MM.1S (cell line): Measurements from ENCODE around the gene C16orf89.

Source experiments
- DNase-seq: peaks from one replicate; pipeline ENCODE4 v3.0.0-alpha.2; 2015
- H2AFZ ChIP-seq: fragments of 300-600 bp; sonication (generic); 2 replicates; pipeline ENCODE4 v1.6.0; 2016; ENCODE audit warnings: antibody characterized with exemption, low read length
- H3F3A ChIP-seq: fragments of 300-600 bp; sonication (generic); 2 replicates; pipeline ENCODE4 v1.6.1; 2016; ENCODE audit warnings: mild to moderate bottlenecking, antibody characterized with exemption, low read length, moderate library complexity, mixed read lengths; ENCODE audit not compliant: insufficient read depth
- H3K27ac ChIP-seq: fragments of 300-600 bp; sonication (generic); 2 replicates; pipeline ENCODE4 v1.5.1; 2016; ENCODE audit warnings: mild to moderate bottlenecking, low read length
- H3K27me3 ChIP-seq: fragments of 300-600 bp; sonication (generic); replicated peaks from 2 replicates; pipeline ENCODE4 v1.6.0; 2016; ENCODE audit warnings: low read length; ENCODE audit not compliant: insufficient read depth
- H3K36me3 ChIP-seq: fragments of 300-600 bp; sonication (generic); replicated peaks from 2 replicates; pipeline ENCODE4 v1.6.1; 2016; ENCODE audit warnings: mild to moderate bottlenecking, low read length, mixed read lengths; ENCODE audit not compliant: insufficient read depth
- H3K4me1 ChIP-seq: fragments of 300-600 bp; sonication (generic); 2 replicates; pipeline ENCODE4 v1.6.1; 2016; ENCODE audit warnings: low read length, mixed read lengths
- H3K4me2 ChIP-seq: fragments of 300-600 bp; sonication (generic); 2 replicates; pipeline ENCODE4 v1.6.0; 2016; ENCODE audit warnings: low read depth, low read length
- H3K4me3 ChIP-seq: fragments of 300-600 bp; sonication (generic); 2 replicates; pipeline ENCODE4 v1.5.1; 2016; ENCODE audit warnings: low read length, mixed read lengths
- H3K79me2 ChIP-seq: fragments of 300-600 bp; sonication (generic); 2 replicates; pipeline ENCODE4 v1.6.1; 2016; ENCODE audit warnings: mixed run types, low read length, mixed read lengths
- H3K9ac ChIP-seq: fragments of 300-600 bp; sonication (generic); 2 replicates; pipeline ENCODE4 v1.6.1; 2016; ENCODE audit warnings: low read length, mixed read lengths
- H3K9me2 ChIP-seq: fragments of 300-600 bp; sonication (generic); replicated peaks from 2 replicates; pipeline ENCODE4 v1.6.1; 2016; ENCODE audit warnings: mild to moderate bottlenecking, low read length, mixed read lengths; ENCODE audit not compliant: insufficient read depth
- H3K9me3 ChIP-seq: fragments of 300-600 bp; sonication (generic); replicated peaks from 2 replicates; pipeline ENCODE4 v1.6.1; 2016; ENCODE audit warnings: mild to moderate bottlenecking, low read length, mixed read lengths; ENCODE audit not compliant: insufficient read depth
- H4K20me1 ChIP-seq: fragments of 300-600 bp; sonication (generic); 2 replicates; pipeline ENCODE4 v1.6.1; 2016; ENCODE audit warnings: mild to moderate bottlenecking, low read length, moderate library complexity, mixed read lengths; ENCODE audit not compliant: insufficient read depth
- EZH2 ChIP-seq: fragments of 300-600 bp; sonication (generic); optimal IDR thresholded peaks from 2 replicates; pipeline ENCODE3; 2017; ENCODE audit warnings: low read depth, mild to moderate bottlenecking, antibody characterized with exemption, low read length, mixed read lengths
- EZH2phosphoT487 ChIP-seq: fragments of 300-600 bp; sonication (generic); IDR thresholded peaks from 2 replicates; pipeline ENCODE4 v1.6.1; 2018; ENCODE audit warnings: antibody characterized with exemption, low read length
- TF ChIP-seq, protein P1 (sequence below): fragments of 300-600 bp; sonication (generic); IDR thresholded peaks from 2 replicates; pipeline ENCODE4 v1.5.1; 2016; ENCODE audit warnings: antibody characterized with exemption, low read length, mixed read lengths

C16orf89 gene

GRCh38 chr16:5064915-5065314, 841 bp downstream of the C16orf89 start:
- Histone ChIP-seq H3K27ac (no peak overlapping the region), H3K36me3 (no peaks in the 10 kb centered on the region), H3K79me2 (no peaks in the 10 kb centered on the region), H3K4me2 (no peak overlapping the region), H3K9me3 (no peaks in the 10 kb centered on the region), H4K20me1 (no peaks in the 10 kb centered on the region), H3K27me3 (peaks cover 69% of the 10 kb centered on the region), H3F3A (no peaks in the 10 kb centered on the region), H3K4me1 (no peaks in the 10 kb centered on the region), H3K9me2 (no peaks in the 10 kb centered on the region), H3K4me3 (no peak overlapping the region), H3K9ac (no peak overlapping the region), H2AFZ (no peak overlapping the region)
- TF ChIP-seq EZH2phosphoT487 (no peak), EZH2 (no peak)
- TF ChIP-seq, protein P1, sequence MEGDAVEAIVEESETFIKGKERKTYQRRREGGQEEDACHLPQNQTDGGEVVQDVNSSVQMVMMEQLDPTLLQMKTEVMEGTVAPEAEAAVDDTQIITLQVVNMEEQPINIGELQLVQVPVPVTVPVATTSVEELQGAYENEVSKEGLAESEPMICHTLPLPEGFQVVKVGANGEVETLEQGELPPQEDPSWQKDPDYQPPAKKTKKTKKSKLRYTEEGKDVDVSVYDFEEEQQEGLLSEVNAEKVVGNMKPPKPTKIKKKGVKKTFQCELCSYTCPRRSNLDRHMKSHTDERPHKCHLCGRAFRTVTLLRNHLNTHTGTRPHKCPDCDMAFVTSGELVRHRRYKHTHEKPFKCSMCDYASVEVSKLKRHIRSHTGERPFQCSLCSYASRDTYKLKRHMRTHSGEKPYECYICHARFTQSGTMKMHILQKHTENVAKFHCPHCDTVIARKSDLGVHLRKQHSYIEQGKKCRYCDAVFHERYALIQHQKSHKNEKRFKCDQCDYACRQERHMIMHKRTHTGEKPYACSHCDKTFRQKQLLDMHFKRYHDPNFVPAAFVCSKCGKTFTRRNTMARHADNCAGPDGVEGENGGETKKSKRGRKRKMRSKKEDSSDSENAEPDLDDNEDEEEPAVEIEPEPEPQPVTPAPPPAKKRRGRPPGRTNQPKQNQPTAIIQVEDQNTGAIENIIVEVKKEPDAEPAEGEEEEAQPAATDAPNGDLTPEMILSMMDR = no peak
- no peak for DNase-seq

DNA sequence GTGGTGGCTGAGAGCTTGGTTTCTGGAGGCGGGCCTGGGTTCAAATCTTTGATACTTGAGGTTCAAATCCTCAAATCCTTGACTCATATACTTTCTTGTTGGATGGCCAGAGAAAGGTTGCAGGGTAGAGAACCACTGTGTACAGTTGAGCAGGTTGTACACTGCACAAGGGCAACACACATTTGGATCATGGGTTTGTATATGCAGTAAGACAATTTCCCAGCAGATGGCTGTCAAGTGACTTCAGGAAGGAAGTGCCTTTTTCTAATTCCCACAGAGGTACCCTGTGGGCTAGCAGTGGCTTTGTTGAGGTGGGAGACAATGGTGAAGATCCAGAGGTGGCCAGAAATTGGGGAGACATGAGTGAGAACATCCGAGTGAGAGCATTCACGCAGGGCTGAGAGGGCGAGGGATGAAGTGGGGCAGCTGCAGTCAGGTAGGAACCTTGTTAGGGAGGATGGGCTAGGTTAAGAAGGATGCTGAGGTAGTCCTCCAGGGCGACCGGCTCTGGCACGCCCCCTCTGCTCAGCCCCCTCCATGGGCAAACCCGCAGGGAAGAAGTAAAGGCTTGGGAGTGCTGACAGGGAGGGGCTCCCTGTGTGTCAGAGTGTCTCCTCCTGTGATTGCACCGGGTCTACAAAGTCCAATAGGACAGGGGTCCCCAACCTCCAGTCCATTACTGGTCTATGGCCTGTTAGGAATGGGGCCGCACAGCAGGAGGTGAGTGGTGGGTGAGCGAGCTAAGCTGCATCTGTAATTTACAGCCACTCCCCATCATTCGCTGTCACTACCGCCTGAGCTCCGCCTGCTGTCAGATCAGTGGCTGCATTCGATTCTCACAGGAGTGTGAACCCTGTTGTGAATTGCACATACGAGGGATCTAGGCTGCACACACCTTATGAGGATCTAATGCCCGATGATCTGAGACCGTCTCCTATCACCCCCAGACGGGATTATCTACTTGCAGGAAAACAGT, 2.7 kb downstream of the C16orf89 start:
- H3K4me2 ChIP-seq = no peak overlapping the region
- no peak overlapping the region for H3K27ac ChIP-seq
- no peak overlapping the region for H3K4me3 ChIP-seq
- no peaks in the 10 kb centered on the region for H4K20me1 ChIP-seq
- H3K4me1 ChIP-seq = no peaks in the 10 kb centered on the region
- H3F3A ChIP-seq = no peaks in the 10 kb centered on the region
- no peaks in the 10 kb centered on the region for H3K36me3 ChIP-seq
- H3K9me2 ChIP-seq = no peaks in the 10 kb centered on the region
- H3K9ac ChIP-seq = no peak overlapping the region
- no peak for TF ChIP-seq EZH2phosphoT487
- TF ChIP-seq EZH2 = no peak
- TF ChIP-seq, protein P1 = peak; percentile 14
- no peak for DNase-seq
- no peaks in the 10 kb centered on the region for H3K79me2 ChIP-seq
- H2AFZ ChIP-seq = no peak overlapping the region
- H3K27me3 ChIP-seq = peaks cover 70% of the 10 kb centered on the region
- H3K9me3 ChIP-seq = no peaks in the 10 kb centered on the region

DNA sequence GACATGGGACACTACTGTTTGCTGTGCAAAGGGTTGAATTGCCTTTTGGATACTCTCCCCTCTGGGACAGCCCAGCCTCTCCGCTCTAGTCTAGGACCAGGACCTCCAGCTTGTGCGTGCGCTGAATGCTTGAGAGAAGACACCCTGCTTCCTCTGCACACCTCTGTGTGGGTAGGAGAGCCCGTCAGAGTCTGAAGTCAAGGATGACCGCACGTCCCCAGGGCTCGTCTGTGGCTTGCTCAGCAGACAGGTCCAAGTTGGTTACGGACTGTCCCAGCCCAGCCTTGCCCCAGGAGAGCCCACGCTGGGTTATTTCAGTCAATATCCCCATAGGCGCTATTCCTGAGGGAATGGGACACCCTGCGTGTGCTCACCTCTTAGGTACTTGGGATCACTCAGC, 3.7 kb downstream of the C16orf89 start:
- H3K9ac ChIP-seq = no peak overlapping the region
- DNase-seq = no peak

More for the DNA sequence above, 3.7 kb downstream of the C16orf89 start:
- no peaks in the 10 kb centered on the region for H4K20me1 ChIP-seq
- H3K79me2 ChIP-seq = no peaks in the 10 kb centered on the region
- no peaks in the 10 kb centered on the region for H3K9me2 ChIP-seq
- no peak overlapping the region for H3K4me2 ChIP-seq
- H3K4me3 ChIP-seq = no peak overlapping the region
- H3F3A ChIP-seq = no peaks in the 10 kb centered on the region
- no peak overlapping the region for H2AFZ ChIP-seq
- H3K9me3 ChIP-seq = no peaks in the 10 kb centered on the region
- no peaks in the 10 kb centered on the region for H3K36me3 ChIP-seq
- TF ChIP-seq, protein P1 = no peak
- no peak overlapping the region for H3K27ac ChIP-seq
- no peaks in the 10 kb centered on the region for H3K4me1 ChIP-seq
- H3K27me3 ChIP-seq = peaks cover 63% of the 10 kb centered on the region
